Type B pancreatic cell (in vitro differentiated cells): Measurements from ENCODE around the gene IFNAR1. TPM values are rescaled to one million over a fixed set of nuclear protein-coding genes. Genes with fewer than 3 reads are reported as not detected.

Experiments used
- DNase-seq: peaks from one replicate; pipeline ENCODE4 v3.0.0; 2021; ENCODE audit warnings: mixed read lengths; ENCODE audit not compliant: unreplicated experiment; ENCODE audit errors: extremely low spot score
- H3K27ac Mint-ChIP-seq: 2 replicates; pipeline ENCODE4 v1.8.0; 2021; ENCODE audit warnings: mild to moderate bottlenecking, mixed read lengths
- H3K27me3 Mint-ChIP-seq: 2 replicates; pipeline ENCODE4 v1.8.0; 2021; ENCODE audit warnings: mixed read lengths
- H3K36me3 Mint-ChIP-seq: 2 replicates; pipeline ENCODE4 v1.8.0; 2021; ENCODE audit warnings: mixed read lengths
- H3K4me1 Mint-ChIP-seq: one replicate; pipeline ENCODE4 v1.8.0; 2021; ENCODE audit warnings: mixed read lengths; ENCODE audit not compliant: unreplicated experiment
- H3K4me3 Mint-ChIP-seq: 2 replicates; pipeline ENCODE4 v1.8.0; 2021; ENCODE audit warnings: mild to moderate bottlenecking, mixed read lengths
- H3K9me3 Mint-ChIP-seq: 2 replicates; pipeline ENCODE4 v1.8.0; 2021; ENCODE audit warnings: mixed read lengths
- total RNA-seq: library from RNA; stranded (reverse); gene quantifications from 2 replicates; pipeline ENCODE4 v1.2.1, GENCODE V29; 2021; ENCODE audit warnings: low replicate concordance
- TF ChIP-seq, protein P1 (sequence below): fragments of 200-600 bp; sonication (generic); conservative IDR thresholded peaks from 2 replicates; pipeline ENCODE4 v1.5.0; 2021; ENCODE audit warnings: antibody characterized with exemption, mild to moderate bottlenecking

The IFNAR1 gene
- total RNA-seq, 1 donor from 2014 or later: 26.4 TPM

DNA sequence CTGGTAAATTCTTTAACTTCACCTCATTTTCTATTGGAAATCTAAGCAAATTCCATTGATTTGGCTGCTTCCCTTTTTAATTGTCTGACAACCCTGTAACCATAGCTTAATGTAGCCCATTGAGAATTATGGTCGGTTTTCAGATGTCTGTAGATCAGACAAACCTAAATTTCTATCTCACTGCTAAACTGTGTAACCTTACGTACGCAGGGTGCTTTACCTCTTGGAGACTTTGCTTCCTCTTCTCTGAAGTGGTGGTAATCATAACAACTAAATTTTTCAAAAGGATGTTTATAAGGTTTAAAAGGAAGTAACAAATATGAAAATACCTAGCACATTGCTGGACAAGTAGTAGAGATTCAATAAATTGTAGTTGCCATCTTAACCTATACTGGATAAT lies 25.9 kb downstream of the IFNAR1 start:
- Mint-ChIP-seq H3K4me1 (no peaks in the 10 kb centered on the region), H3K9me3 (no peaks in the 10 kb centered on the region), H3K27me3 (no peaks in the 10 kb centered on the region), H3K27ac (no peak overlapping the region), H3K4me3 (no peak overlapping the region), H3K36me3 (peaks cover 28% of the 10 kb centered on the region)
- TF ChIP-seq, protein P1, sequence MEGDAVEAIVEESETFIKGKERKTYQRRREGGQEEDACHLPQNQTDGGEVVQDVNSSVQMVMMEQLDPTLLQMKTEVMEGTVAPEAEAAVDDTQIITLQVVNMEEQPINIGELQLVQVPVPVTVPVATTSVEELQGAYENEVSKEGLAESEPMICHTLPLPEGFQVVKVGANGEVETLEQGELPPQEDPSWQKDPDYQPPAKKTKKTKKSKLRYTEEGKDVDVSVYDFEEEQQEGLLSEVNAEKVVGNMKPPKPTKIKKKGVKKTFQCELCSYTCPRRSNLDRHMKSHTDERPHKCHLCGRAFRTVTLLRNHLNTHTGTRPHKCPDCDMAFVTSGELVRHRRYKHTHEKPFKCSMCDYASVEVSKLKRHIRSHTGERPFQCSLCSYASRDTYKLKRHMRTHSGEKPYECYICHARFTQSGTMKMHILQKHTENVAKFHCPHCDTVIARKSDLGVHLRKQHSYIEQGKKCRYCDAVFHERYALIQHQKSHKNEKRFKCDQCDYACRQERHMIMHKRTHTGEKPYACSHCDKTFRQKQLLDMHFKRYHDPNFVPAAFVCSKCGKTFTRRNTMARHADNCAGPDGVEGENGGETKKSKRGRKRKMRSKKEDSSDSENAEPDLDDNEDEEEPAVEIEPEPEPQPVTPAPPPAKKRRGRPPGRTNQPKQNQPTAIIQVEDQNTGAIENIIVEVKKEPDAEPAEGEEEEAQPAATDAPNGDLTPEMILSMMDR: no peak
- DNase-seq: no peak

DNA sequence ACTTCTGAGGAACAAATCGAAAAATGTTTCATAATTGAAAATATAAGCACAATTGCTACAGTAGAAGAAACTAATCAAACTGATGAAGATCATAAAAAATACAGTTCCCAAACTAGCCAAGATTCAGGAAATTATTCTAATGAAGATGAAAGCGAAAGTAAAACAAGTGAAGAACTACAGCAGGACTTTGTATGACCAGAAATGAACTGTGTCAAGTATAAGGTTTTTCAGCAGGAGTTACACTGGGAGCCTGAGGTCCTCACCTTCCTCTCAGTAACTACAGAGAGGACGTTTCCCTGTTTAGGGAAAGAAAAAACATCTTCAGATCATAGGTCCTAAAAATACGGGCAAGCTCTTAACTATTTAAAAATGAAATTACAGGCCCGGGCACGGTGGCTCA lies 30.6 kb downstream of the IFNAR1 start:
- Mint-ChIP-seq H3K27me3 (no peaks in the 10 kb centered on the region), H3K36me3 (peaks cover 12% of the 10 kb centered on the region), H3K9me3 (no peaks in the 10 kb centered on the region), H3K27ac (no peak overlapping the region), H3K4me3 (no peak overlapping the region), H3K4me1 (no peaks in the 10 kb centered on the region)
- TF ChIP-seq, protein P1: no peak
- no peak for DNase-seq

DNA sequence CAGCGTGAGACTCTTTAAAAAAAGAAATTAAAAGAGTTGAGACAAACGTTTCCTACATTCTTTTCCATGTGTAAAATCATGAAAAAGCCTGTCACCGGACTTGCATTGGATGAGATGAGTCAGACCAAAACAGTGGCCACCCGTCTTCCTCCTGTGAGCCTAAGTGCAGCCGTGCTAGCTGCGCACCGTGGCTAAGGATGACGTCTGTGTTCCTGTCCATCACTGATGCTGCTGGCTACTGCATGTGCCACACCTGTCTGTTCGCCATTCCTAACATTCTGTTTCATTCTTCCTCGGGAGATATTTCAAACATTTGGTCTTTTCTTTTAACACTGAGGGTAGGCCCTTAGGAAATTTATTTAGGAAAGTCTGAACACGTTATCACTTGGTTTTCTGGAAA lies 31.2 kb downstream of the IFNAR1 start:
- DNase-seq: no peak
- peaks cover 12% of the 10 kb centered on the region for H3K36me3 Mint-ChIP-seq
- peaks cover 1% of the 10 kb centered on the region for H3K9me3 Mint-ChIP-seq
- peaks cover 5% of the 10 kb centered on the region for H3K4me1 Mint-ChIP-seq
- TF ChIP-seq, protein P1: no peak
- H3K27ac Mint-ChIP-seq: no peak overlapping the region
- no peak overlapping the region for H3K4me3 Mint-ChIP-seq
- no peaks in the 10 kb centered on the region for H3K27me3 Mint-ChIP-seq

DNA sequence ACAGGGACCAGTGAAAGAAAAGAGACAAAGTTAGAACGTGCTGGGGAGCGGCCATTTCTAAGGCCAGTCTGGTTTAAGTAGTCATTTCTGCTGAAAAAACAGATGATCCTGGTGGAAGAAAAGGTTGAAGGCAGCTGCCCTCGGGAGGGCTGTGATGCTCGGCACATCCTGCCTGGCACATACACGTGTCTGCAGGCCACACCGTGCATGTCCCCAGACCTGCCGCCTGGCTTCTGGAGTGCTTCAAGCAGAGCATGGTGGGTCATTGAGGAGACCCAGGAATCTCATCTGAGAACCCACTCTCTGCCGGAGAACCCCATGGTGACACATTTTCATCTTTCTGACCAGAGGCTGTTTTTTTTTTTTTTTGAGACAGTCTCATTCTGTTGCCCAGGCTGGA lies 32.4 kb downstream of the IFNAR1 start:
- no peak for DNase-seq
- Mint-ChIP-seq H3K36me3 (peaks cover 12% of the 10 kb centered on the region), H3K4me3 (no peak overlapping the region), H3K27ac (peak overlapping the region; percentile 26), H3K27me3 (peaks cover 3% of the 10 kb centered on the region), H3K4me1 (peaks cover 14% of the 10 kb centered on the region), H3K9me3 (peaks cover 4% of the 10 kb centered on the region)
- TF ChIP-seq, protein P1: no peak

DNA sequence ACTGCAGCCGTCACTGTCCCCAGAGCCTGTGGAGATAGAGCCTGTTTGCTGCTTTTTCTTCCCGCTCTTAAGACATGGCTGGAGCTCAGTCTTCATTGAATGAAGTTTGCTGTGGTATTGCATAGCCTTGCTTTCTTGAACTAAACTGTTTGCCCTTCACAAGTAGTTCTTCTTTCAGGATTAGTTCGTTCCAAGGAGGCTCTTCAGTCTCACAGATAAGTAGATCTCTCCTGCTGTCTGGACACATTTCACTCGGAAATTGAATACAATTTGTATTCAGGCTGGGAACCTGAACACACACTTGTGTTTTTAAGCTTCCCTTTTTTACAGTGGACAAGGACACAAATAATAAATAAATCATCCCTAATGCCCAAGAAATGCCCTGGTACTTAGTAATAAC lies 34.7 kb downstream of the IFNAR1 start:
- Mint-ChIP-seq H3K4me1 (peaks cover 14% of the 10 kb centered on the region), H3K27me3 (peaks cover 3% of the 10 kb centered on the region), H3K4me3 (no peak overlapping the region), H3K9me3 (peaks cover 4% of the 10 kb centered on the region), H3K36me3 (peaks cover 12% of the 10 kb centered on the region), H3K27ac (no peak overlapping the region)
- no peak for DNase-seq
- TF ChIP-seq, protein P1: no peak

DNA sequence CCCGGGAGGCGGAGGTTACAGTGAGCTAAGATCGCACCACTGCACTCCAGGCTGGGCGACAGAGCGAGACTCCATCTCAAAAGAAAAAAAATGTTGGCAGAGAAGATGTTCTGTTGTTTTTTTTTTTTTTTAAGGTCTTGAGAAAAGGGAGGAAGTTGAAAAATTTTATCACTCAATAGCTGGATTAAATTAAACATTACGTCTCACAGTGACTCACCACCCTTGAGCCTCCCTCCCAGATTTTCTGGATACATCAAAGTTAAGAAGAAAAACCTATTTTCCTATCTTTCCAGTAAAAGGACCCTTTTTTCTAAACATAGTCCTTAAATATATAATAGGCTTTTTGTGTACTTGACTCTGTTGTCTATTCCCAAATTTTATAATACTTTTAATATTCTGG lies 35.5 kb downstream of the IFNAR1 start:
- H3K36me3 Mint-ChIP-seq: peaks cover 7% of the 10 kb centered on the region
- H3K27ac Mint-ChIP-seq: no peak overlapping the region
- H3K9me3 Mint-ChIP-seq: peaks cover 4% of the 10 kb centered on the region
- H3K27me3 Mint-ChIP-seq: peaks cover 3% of the 10 kb centered on the region
- no peak for DNase-seq
- no peak overlapping the region for H3K4me3 Mint-ChIP-seq
- TF ChIP-seq, protein P1: no peak
- peaks cover 14% of the 10 kb centered on the region for H3K4me1 Mint-ChIP-seq
